HG03139 (cell line): Measurements from ENCODE around the gene STARD3NL.
"Not testable (repeated sequence)": the region's sequence is repeated elsewhere in the genome, so short reads cannot be mapped to it uniquely, and the experiment has no call there.

Experiments used
- ATAC-seq: cut with Tn5 transposase; IDR thresholded peaks from one replicate; pipeline ENCODE4 v1.9.1; 2021; ENCODE audit not compliant: unreplicated experiment

The STARD3NL gene

GRCh38 chr7:38262545-38262944 lies 84.5 kb downstream of the STARD3NL start:
- no peak for ATAC-seq

GRCh38 chr7:38263274-38263673 lies 85.2 kb downstream of the STARD3NL start:
- not testable (repeated sequence) for ATAC-seq

GRCh38 chr7:38264602-38265001 lies 86.6 kb downstream of the STARD3NL start:
- not testable (repeated sequence) for ATAC-seq

GRCh38 chr7:38265958-38266357 lies 87.9 kb downstream of the STARD3NL start:
- not testable (repeated sequence) for ATAC-seq

GRCh38 chr7:38269704-38270346 lies 91.8 kb downstream of the STARD3NL start:
- not testable (repeated sequence) for ATAC-seq

GRCh38 chr7:38270405-38270804 lies 92.4 kb downstream of the STARD3NL start:
- ATAC-seq, result not testable (repeated sequence)

GRCh38 chr7:38273286-38273995 lies 95.4 kb downstream of the STARD3NL start, which contains the start of gene TARP:
Gene TARP, minus strand, starts transcription at chr7:38273636.
- ATAC-seq, result no peak

- ATAC-seq, result no peak
Measured at GRCh38 chr7:38274486-38274885, 96.4 kb downstream of the STARD3NL start.

GRCh38 chr7:38274927-38275620 lies 97.0 kb downstream of the STARD3NL start:
- ATAC-seq, result no peak

- no peak for ATAC-seq
Measured at GRCh38 chr7:38276096-38276877, 98.2 kb downstream of the STARD3NL start.

GRCh38 chr7:38280000-38280399 lies 102.0 kb downstream of the STARD3NL start:
- no peak for ATAC-seq
